ENCODE results near the gene APBA2. TPM values are rescaled to one million over a fixed set of nuclear protein-coding genes. Genes with fewer than 3 reads are reported as not detected.

APBA2 gene
- total and polyA plus RNA-seq, 10 of the 15 experiments (the other 5 are each of a cell fraction or from before 2014, with no cell fraction given) = 0.06 to 0.26 (median 0.07) TPM; not detected in 7

DNA sequence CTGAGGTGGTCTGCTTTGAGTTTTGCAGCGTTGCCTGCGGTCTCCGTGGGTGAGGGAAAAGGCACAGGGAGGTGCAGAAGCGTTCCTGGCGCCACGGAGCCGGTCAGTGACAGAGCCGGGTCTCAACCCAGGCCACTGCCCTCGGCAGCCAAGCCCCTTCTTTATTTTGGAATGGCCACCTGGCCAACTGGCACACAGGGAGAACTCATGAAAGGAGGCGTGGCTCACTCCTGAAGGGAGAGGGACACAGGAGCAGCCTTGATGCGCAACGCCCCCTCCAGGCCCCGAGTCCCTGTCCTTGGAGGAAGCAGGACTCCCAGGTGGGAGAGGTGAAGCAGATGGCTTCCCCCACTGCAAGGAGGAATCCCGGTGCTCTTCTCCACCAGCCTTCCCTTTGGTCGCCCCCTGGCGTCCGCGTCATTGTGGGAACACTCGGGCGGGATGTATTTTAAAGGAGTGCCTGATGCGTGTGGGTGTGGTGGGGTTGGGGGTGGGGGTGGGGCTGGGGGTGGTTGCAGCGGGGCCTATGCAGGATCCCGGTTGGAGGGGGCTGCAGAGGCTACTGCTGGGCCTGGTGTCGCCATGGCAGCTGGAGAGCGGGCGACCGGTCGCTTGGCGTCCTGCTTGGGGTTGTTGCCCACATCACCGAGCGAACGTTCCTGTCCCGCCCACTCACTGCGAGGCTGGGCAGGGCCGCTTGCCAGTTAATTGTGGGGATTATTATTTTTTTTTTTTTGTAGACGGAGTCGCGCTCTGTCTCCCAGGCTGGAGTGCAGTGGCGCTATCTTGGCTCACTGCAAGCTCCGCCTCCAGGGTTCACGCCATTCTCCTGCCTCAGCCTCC, 32.6 kb downstream of the APBA2 start:
- H3K36me3 ChIP-seq (ENCODE audit: control insufficient read depth in 2 of 2, insufficient read depth in 2 of 2, low read length in 1 of 2) = no peaks in the 10 kb centered on the region
- H4K20me1 ChIP-seq (ENCODE audit: control insufficient read depth, insufficient read depth) = no peaks in the 10 kb centered on the region
- DNase-seq (ENCODE audit: low read depth, low spot score) (no peak), ATAC-seq (no peak), FAIRE-seq (no peak)
- no peak for TF ChIP-seq SMARCA5 (IDR thresholded peaks at IDR 0.05)
- TF ChIP-seq NFIC (IDR thresholded peaks at IDR 0.05; ENCODE audit: low read depth, low read length) = no peak
- no peak for TF ChIP-seq ZNF384 (IDR thresholded peaks at IDR 0.05; ENCODE audit: borderline replicate concordance, low read depth, low read length)
- TF ChIP-seq NR2F1 (conservative IDR thresholded peaks at IDR 0.05) = no peak
- no peak for TF ChIP-seq KDM1A (IDR thresholded peaks at IDR 0.05; ENCODE audit: borderline replicate concordance)
- TF ChIP-seq, protein P1, sequence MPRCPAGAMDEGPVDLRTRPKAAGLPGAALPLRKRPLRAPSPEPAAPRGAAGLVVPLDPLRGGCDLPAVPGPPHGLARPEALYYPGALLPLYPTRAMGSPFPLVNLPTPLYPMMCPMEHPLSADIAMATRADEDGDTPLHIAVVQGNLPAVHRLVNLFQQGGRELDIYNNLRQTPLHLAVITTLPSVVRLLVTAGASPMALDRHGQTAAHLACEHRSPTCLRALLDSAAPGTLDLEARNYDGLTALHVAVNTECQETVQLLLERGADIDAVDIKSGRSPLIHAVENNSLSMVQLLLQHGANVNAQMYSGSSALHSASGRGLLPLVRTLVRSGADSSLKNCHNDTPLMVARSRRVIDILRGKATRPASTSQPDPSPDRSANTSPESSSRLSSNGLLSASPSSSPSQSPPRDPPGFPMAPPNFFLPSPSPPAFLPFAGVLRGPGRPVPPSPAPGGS (IDR thresholded peaks at IDR 0.05; ENCODE audit: borderline replicate concordance, insufficient read depth, low read depth, low read length, poor library complexity, severe bottlenecking) = no peak
- TF ChIP-seq, protein P2, sequence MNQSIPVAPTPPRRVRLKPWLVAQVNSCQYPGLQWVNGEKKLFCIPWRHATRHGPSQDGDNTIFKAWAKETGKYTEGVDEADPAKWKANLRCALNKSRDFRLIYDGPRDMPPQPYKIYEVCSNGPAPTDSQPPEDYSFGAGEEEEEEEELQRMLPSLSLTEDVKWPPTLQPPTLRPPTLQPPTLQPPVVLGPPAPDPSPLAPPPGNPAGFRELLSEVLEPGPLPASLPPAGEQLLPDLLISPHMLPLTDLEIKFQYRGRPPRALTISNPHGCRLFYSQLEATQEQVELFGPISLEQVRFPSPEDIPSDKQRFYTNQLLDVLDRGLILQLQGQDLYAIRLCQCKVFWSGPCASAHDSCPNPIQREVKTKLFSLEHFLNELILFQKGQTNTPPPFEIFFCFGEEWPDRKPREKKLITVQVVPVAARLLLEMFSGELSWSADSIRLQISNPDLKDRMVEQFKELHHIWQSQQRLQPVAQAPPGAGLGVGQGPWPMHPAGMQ (IDR thresholded peaks at IDR 0.05; ENCODE audit: borderline replicate concordance) = no peak
- intact Hi-C loops (cut with micrococcal nuclease; ENCODE audit: unreplicated experiment) (no loop called here), in situ Hi-C loops (cut with MboI) (no loop called here)
- CTCF ChIA-PET = no interaction called here
- no peak overlapping the region for H2AFZ ChIP-seq (ENCODE audit: control insufficient read depth, low read depth, low read length)
- POLR2A ChIA-PET = no interaction called here
- no peak overlapping the region for H3K4me3 ChIP-seq
- BruUV-seq (replicated peaks) = no TSS peak
- RAD21 ChIA-PET (ENCODE audit: unreplicated experiment) = no interaction called here
- WGBS (ENCODE audit: insufficient coverage, insufficient replicate concordance, low lambda C conversion rate, missing lambda C conversion rate) = 73% methylated on average over 41 of the region's 41 CpGs
- no peaks in the 10 kb centered on the region for H3K4me1 ChIP-seq (ENCODE audit: control insufficient read depth, insufficient read depth, low read length)
- SMC1A ChIA-PET (ENCODE audit: uncharacterized antibody, unreplicated experiment) = no interaction called here
- no peak overlapping the region for H3K9ac ChIP-seq (ENCODE audit: control insufficient read depth, insufficient read depth, low read length)
- no peaks in the 10 kb centered on the region for H3K9me3 ChIP-seq (replicated peaks; ENCODE audit: control insufficient read depth, insufficient read depth, low read length)
- no peak overlapping the region for H3K27ac ChIP-seq (ENCODE audit: control insufficient read depth, insufficient read depth)
- no peaks in the 10 kb centered on the region for H3K79me2 ChIP-seq (ENCODE audit: control insufficient read depth, insufficient read depth, low read length)
- H3K27me3 ChIP-seq (replicated peaks in 1 of 2; ENCODE audit: control insufficient read depth in 2 of 2, insufficient read depth in 2 of 2, low read length in 1 of 2) = no peaks in the 10 kb centered on the region
- no peak overlapping the region for H3K4me2 ChIP-seq (ENCODE audit: control insufficient read depth, insufficient read depth)
